GM12865 (cell line): ENCODE data around the gene KRTAP5-2.
A peak's percentile ranks its signal among the peaks of the same experiment; 100 is the strongest.
"Not testable (repeated sequence)": the region's sequence is repeated elsewhere in the genome, so short reads cannot be mapped to it uniquely, and the experiment has no call there.

ENCODE experiments used
- DNase-seq: peaks from one replicate; pipeline ENCODE4 v3.0.0; 2010; ENCODE audit warnings: low read depth
- H3K4me3 ChIP-seq: 2 replicates; pipeline ENCODE4 v1.5.1; 2011; ENCODE audit warnings: mild to moderate bottlenecking, low read depth, low read length, control low read depth
- TF ChIP-seq, protein P1 (sequence below): IDR thresholded peaks from 2 replicates; pipeline ENCODE4 v1.5.1; 2011; ENCODE audit warnings: low read length, control low read depth, low read depth, inconsistent platforms; ENCODE audit not compliant: insufficient read depth; ENCODE audit errors: missing control alignments

Gene KRTAP5-2

GRCh38 chr11:1592628-1593027, 5.5 kb downstream of the KRTAP5-2 start:
- DNase-seq = no peak
- TF ChIP-seq, protein P1, sequence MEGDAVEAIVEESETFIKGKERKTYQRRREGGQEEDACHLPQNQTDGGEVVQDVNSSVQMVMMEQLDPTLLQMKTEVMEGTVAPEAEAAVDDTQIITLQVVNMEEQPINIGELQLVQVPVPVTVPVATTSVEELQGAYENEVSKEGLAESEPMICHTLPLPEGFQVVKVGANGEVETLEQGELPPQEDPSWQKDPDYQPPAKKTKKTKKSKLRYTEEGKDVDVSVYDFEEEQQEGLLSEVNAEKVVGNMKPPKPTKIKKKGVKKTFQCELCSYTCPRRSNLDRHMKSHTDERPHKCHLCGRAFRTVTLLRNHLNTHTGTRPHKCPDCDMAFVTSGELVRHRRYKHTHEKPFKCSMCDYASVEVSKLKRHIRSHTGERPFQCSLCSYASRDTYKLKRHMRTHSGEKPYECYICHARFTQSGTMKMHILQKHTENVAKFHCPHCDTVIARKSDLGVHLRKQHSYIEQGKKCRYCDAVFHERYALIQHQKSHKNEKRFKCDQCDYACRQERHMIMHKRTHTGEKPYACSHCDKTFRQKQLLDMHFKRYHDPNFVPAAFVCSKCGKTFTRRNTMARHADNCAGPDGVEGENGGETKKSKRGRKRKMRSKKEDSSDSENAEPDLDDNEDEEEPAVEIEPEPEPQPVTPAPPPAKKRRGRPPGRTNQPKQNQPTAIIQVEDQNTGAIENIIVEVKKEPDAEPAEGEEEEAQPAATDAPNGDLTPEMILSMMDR = no peak
- H3K4me3 ChIP-seq = no peak overlapping the region

- TF ChIP-seq, protein P1 = no peak
- DNase-seq = no peak
- no peak overlapping the region for H3K4me3 ChIP-seq
Observed at GRCh38 chr11:1589996-1590395, 8.1 kb downstream of the KRTAP5-2 start.

- not testable (repeated sequence) for H3K4me3 ChIP-seq
- peak; percentile 39 for DNase-seq
Observed at GRCh38 chr11:1589191-1589963, 8.7 kb downstream of the KRTAP5-2 start.

DNA sequence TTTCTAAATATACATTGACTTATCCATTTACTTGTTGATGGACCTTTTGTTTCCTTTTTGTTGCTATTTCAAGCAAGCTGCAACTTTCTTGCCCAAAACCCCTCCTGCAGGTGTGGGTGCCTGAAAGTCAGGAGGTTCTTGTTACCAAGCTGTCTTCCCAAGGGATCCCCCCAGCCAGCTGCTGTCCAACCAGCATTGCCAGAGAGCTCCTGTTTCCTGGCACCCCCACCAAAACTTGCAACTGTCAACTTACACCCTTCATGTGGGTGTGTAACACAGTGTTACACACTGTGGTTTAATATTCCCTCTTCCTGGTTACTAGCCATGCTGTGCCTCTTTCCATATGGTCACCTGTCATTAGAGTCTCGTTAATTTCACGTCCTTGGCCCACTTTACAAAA, 11.4 kb downstream of the KRTAP5-2 start:
- TF ChIP-seq, protein P1 = no peak
- DNase-seq = no peak
- no peak overlapping the region for H3K4me3 ChIP-seq

GRCh38 chr11:1584661-1585370, 13.3 kb downstream of the KRTAP5-2 start, which contains the start of gene KRTAP5-1:
Gene KRTAP5-1, minus strand, starts transcription at chr11:1585283. Its CDS starts 34 bp downstream, at chr11:1585249.
- not testable (repeated sequence) for DNase-seq, H3K4me3 ChIP-seq

GRCh38 chr11:1582909-1583308, 15.2 kb downstream of the KRTAP5-2 start:
- H3K4me3 ChIP-seq, DNase-seq: not testable (repeated sequence)

DNA sequence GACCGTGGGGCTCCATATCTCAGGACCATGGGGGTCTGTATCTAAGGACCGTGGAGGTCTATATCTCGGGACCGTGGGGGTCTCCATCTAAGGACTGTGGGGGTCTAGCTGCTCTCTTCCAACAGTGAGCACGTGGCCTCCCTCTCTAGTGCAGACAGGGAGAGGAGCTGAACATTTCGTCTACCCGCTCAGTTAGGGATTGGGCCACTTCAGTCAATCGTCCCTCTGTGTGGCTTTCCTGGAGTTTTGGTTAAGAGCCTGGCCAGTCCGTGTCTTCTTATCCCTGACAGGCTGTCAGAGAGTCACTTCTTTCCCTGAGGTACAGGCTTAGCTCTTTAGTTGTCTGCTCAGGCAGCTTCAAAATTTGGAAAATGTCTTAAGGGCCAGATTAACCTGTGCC, 16.1 kb downstream of the KRTAP5-2 start:
- no peak for DNase-seq
- no peak overlapping the region for H3K4me3 ChIP-seq
- TF ChIP-seq, protein P1 = no peak

DNA sequence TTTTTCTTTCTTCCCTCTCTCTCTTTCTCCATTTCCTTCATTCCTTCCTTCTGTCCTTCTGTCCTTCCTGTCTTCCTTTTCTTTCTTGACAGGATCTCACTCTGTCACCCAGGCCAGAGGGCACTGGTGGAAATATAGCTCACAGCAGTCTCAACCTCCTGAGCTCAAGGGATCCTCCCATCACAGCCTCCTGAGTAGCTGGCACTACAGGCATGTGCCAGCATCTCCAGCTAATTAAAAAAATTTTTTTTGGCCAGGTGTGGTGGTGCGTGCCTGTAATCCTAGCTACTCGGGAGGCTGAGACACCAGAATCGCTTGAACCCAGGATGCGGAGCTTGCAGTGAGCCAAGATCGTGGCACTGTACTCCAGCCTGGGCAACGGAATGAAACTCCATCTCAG, 21.3 kb downstream of the KRTAP5-2 start:
- H3K4me3 ChIP-seq = no peak overlapping the region
- TF ChIP-seq, protein P1 = no peak
- no peak for DNase-seq

- H3K4me3 ChIP-seq, DNase-seq: not testable (repeated sequence)
Observed at GRCh38 chr11:1575756-1576155, 22.3 kb downstream of the KRTAP5-2 start.
